ENCODE data around the gene GLB1L. TPM values are rescaled to one million over a fixed set of nuclear protein-coding genes. Genes with fewer than 3 reads are reported as not detected.
"Not testable (repeated sequence)": the region's sequence is repeated elsewhere in the genome, so short reads cannot be mapped to it uniquely, and the experiment has no call there.

Gene GLB1L
- total RNA-seq, 1 donor: 21.0 TPM

GRCh38 chr2:219268294-219268693 is 23.1 kb upstream of the GLB1L start:
- Histone ChIP-seq H3K9me3 (ENCODE audit: low read depth, low read length) (no peaks in the 10 kb centered on the region), H3K4me1 (ENCODE audit: insufficient read depth, low read length) (no peaks in the 10 kb centered on the region), H3K4me2 (ENCODE audit: insufficient read depth, low read length) (no peak overlapping the region), H2AFZ (ENCODE audit: low read length) (no peak overlapping the region), H3K79me2 (ENCODE audit: insufficient read depth, low read length) (no peaks in the 10 kb centered on the region), H3K27me3 (ENCODE audit: insufficient read depth, low read length) (no peaks in the 10 kb centered on the region), H4K20me1 (ENCODE audit: insufficient read depth, low read length) (no peaks in the 10 kb centered on the region), H3K27ac (ENCODE audit: low read depth, low read length) (no peak overlapping the region), H3K36me3 (ENCODE audit: insufficient read depth, low read length) (no peaks in the 10 kb centered on the region), H3K4me3 (ENCODE audit: insufficient read depth, low read length) (no peak overlapping the region)
- TF ChIP-seq CTCF (IDR thresholded peaks at IDR 0.05; ENCODE audit: extremely low read depth, low read depth, low read length): no peak
- DNase-seq (ENCODE audit: insufficient read length, low spot score, missing footprints): no peak

GRCh38 chr2:219266886-219267285 is 21.6 kb upstream of the GLB1L start:
- H3K4me1 ChIP-seq (ENCODE audit: insufficient read depth, low read length): no peaks in the 10 kb centered on the region
- no peak overlapping the region for H3K4me2 ChIP-seq (ENCODE audit: insufficient read depth, low read length)
- no peak for TF ChIP-seq CTCF (IDR thresholded peaks at IDR 0.05; ENCODE audit: extremely low read depth, low read depth, low read length)
- H3K4me3 ChIP-seq (ENCODE audit: insufficient read depth, low read length): no peak overlapping the region
- no peaks in the 10 kb centered on the region for H3K9me3 ChIP-seq (ENCODE audit: low read depth, low read length)
- H4K20me1 ChIP-seq (ENCODE audit: insufficient read depth, low read length): no peaks in the 10 kb centered on the region
- H3K79me2 ChIP-seq (ENCODE audit: insufficient read depth, low read length): no peaks in the 10 kb centered on the region
- H2AFZ ChIP-seq (ENCODE audit: low read length): no peak overlapping the region
- no peaks in the 10 kb centered on the region for H3K36me3 ChIP-seq (ENCODE audit: insufficient read depth, low read length)
- no peak for DNase-seq (ENCODE audit: insufficient read length, low spot score, missing footprints)
- H3K27me3 ChIP-seq (ENCODE audit: insufficient read depth, low read length): no peaks in the 10 kb centered on the region
- no peak overlapping the region for H3K27ac ChIP-seq (ENCODE audit: low read depth, low read length)

GRCh38 chr2:219266232-219266631 is 21.0 kb upstream of the GLB1L start:
- no peak overlapping the region for H3K27ac ChIP-seq (ENCODE audit: low read depth, low read length)
- no peak overlapping the region for H2AFZ ChIP-seq (ENCODE audit: low read length)
- H3K79me2 ChIP-seq (ENCODE audit: insufficient read depth, low read length): no peaks in the 10 kb centered on the region
- H3K4me3 ChIP-seq (ENCODE audit: insufficient read depth, low read length): no peak overlapping the region
- no peak for DNase-seq (ENCODE audit: insufficient read length, low spot score, missing footprints)
- H3K4me2 ChIP-seq (ENCODE audit: insufficient read depth, low read length): no peak overlapping the region
- TF ChIP-seq CTCF (IDR thresholded peaks at IDR 0.05; ENCODE audit: extremely low read depth, low read depth, low read length): no peak
- H3K4me1 ChIP-seq (ENCODE audit: insufficient read depth, low read length): no peaks in the 10 kb centered on the region
- no peaks in the 10 kb centered on the region for H4K20me1 ChIP-seq (ENCODE audit: insufficient read depth, low read length)
- H3K36me3 ChIP-seq (ENCODE audit: insufficient read depth, low read length): no peaks in the 10 kb centered on the region
- H3K9me3 ChIP-seq (ENCODE audit: low read depth, low read length): no peaks in the 10 kb centered on the region
- no peaks in the 10 kb centered on the region for H3K27me3 ChIP-seq (ENCODE audit: insufficient read depth, low read length)

DNA sequence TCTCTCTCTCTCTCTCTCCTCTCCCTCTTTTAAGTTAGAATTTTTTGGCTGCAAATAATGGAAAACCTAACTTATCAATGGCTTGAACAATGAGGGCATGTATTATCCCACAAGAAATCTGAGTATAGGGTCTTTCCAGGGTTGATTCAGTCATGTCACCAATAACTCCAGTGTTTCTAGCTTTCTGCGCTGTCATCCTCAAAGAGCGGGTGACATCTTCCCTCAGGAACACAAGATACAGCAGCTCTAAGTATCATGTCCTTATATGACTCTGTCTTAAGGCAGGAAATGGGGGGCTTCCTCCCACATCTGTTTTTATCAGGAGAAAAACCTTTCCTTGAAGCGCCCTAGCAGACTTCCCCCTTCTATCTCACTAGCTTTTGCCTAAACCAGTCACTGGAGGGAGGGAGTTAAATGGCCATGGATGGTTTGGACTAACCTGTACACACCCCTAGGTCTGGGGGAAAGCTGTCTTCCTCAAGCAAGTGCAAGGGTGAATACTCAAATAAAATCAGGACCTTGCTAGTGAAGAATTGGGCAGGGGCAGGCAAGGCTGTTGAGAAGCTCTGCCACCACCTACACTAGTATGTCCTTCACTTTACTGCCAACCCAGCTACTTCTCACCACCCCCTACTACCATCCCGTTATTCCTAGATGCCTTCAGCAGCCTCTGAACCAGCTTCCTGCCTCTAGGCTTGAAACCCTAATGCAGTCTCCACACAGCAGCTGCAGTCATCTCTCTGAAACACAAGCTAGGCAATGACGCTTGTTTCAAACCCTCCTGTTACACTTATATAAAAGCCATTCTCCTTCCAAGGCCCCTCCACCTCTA is 16.0 kb upstream of the GLB1L start:
- Histone ChIP-seq H3K4me2 (ENCODE audit: insufficient read depth, low read length) (no peak overlapping the region), H3K27me3 (ENCODE audit: insufficient read depth, low read length) (peaks cover 4% of the 10 kb centered on the region), H3K79me2 (ENCODE audit: insufficient read depth, low read length) (no peaks in the 10 kb centered on the region), H4K20me1 (ENCODE audit: insufficient read depth, low read length) (no peaks in the 10 kb centered on the region), H3K36me3 (ENCODE audit: insufficient read depth, low read length) (no peaks in the 10 kb centered on the region), H3K9me3 (ENCODE audit: low read depth, low read length) (no peaks in the 10 kb centered on the region), H2AFZ (ENCODE audit: low read length) (no peak overlapping the region), H3K4me1 (ENCODE audit: insufficient read depth, low read length) (no peaks in the 10 kb centered on the region), H3K4me3 (ENCODE audit: insufficient read depth, low read length) (no peak overlapping the region), H3K27ac (ENCODE audit: low read depth, low read length) (no peak overlapping the region)
- TF ChIP-seq CTCF (IDR thresholded peaks at IDR 0.05; ENCODE audit: extremely low read depth, low read depth, low read length): no peak
- peak; percentile 23 for DNase-seq (ENCODE audit: insufficient read length, low spot score, missing footprints)

GRCh38 chr2:219258942-219259341 is 13.7 kb upstream of the GLB1L start:
- H3K4me1 ChIP-seq (ENCODE audit: insufficient read depth, low read length): not testable (repeated sequence)

More at GRCh38 chr2:219258942-219259341, 13.7 kb upstream of the GLB1L start:
- not testable (repeated sequence) for DNase-seq (ENCODE audit: insufficient read length, low spot score, missing footprints); H3K4me3 ChIP-seq (ENCODE audit: insufficient read depth, low read length); H3K4me2 ChIP-seq (ENCODE audit: insufficient read depth, low read length); H2AFZ ChIP-seq (ENCODE audit: low read length); H3K27ac ChIP-seq (ENCODE audit: low read depth, low read length); H4K20me1 ChIP-seq (ENCODE audit: insufficient read depth, low read length); H3K27me3 ChIP-seq (ENCODE audit: insufficient read depth, low read length); H3K79me2 ChIP-seq (ENCODE audit: insufficient read depth, low read length); H3K36me3 ChIP-seq (ENCODE audit: insufficient read depth, low read length); H3K9me3 ChIP-seq (ENCODE audit: low read depth, low read length)
